ENCODE data around the gene ZNF532.
"Not testable (repeated sequence)": the region's sequence is repeated elsewhere in the genome, so short reads cannot be mapped to it uniquely, and the experiment has no call there.

Gene ZNF532

GRCh38 chr18:58829263-58829662, 35.4 kb upstream of the ZNF532 start:
- Histone ChIP-seq H3K79me2 (ENCODE audit: insufficient read depth, low read length) (no peaks in the 10 kb centered on the region), H3K4me3 (ENCODE audit: low read depth, low read length, poor library complexity, severe bottlenecking) (no peak overlapping the region), H3K4me1 (ENCODE audit: insufficient read depth, low read length, severe bottlenecking) (no peaks in the 10 kb centered on the region), H2AFZ (ENCODE audit: low read length) (no peak overlapping the region), H3K9me2 (ENCODE audit: low read depth, low read length) (no peaks in the 10 kb centered on the region), H3K36me3 (ENCODE audit: insufficient read depth, low read length) (no peaks in the 10 kb centered on the region; the same call in 1 of the 2 replicates), H4K20me1 (ENCODE audit: insufficient read depth, low read length) (no peaks in the 10 kb centered on the region), H3K9me3 (ENCODE audit: low read length) (no peaks in the 10 kb centered on the region), H3K27ac (ENCODE audit: low read depth, low read length, poor library complexity, severe bottlenecking) (no peak overlapping the region), H3K27me3 (ENCODE audit: insufficient read depth, low read length) (no peaks in the 10 kb centered on the region), H3K9ac (ENCODE audit: low read length) (no peak overlapping the region), H3K4me2 (ENCODE audit: low read length) (no peak overlapping the region), H3F3A (ENCODE audit: insufficient read depth, low read length) (no peaks in the 10 kb centered on the region)
- no peak for TF ChIP-seq CTCF (IDR thresholded peaks at IDR 0.05; ENCODE audit: low read length)

- not testable (repeated sequence) for H3K4me1 ChIP-seq (ENCODE audit: insufficient read depth, low read length, severe bottlenecking); H3K4me3 ChIP-seq (ENCODE audit: low read depth, low read length, poor library complexity, severe bottlenecking); H3K27ac ChIP-seq (ENCODE audit: low read depth, low read length, poor library complexity, severe bottlenecking); H3K9me2 ChIP-seq (ENCODE audit: low read depth, low read length); H2AFZ ChIP-seq (ENCODE audit: low read length); H3K36me3 ChIP-seq (ENCODE audit: insufficient read depth, low read length); H4K20me1 ChIP-seq (ENCODE audit: insufficient read depth, low read length); H3F3A ChIP-seq (ENCODE audit: insufficient read depth, low read length); H3K9me3 ChIP-seq (ENCODE audit: low read length); H3K27me3 ChIP-seq (ENCODE audit: insufficient read depth, low read length); H3K79me2 ChIP-seq (ENCODE audit: insufficient read depth, low read length); H3K4me2 ChIP-seq (ENCODE audit: low read length); H3K9ac ChIP-seq (ENCODE audit: low read length)
Measured at GRCh38 chr18:58829886-58830285, 34.8 kb upstream of the ZNF532 start.

- no peak overlapping the region for H3K4me2 ChIP-seq (ENCODE audit: low read length)
- H3K79me2 ChIP-seq (ENCODE audit: insufficient read depth, low read length): no peaks in the 10 kb centered on the region
- H4K20me1 ChIP-seq (ENCODE audit: insufficient read depth, low read length): no peaks in the 10 kb centered on the region
- no peak overlapping the region for H3K27ac ChIP-seq (ENCODE audit: low read depth, low read length, poor library complexity, severe bottlenecking)
- no peaks in the 10 kb centered on the region; the same call in 1 of the 2 replicates for H3K36me3 ChIP-seq (ENCODE audit: insufficient read depth, low read length)
- H2AFZ ChIP-seq (ENCODE audit: low read length): no peak overlapping the region
- no peak overlapping the region for H3K9ac ChIP-seq (ENCODE audit: low read length)
- no peak overlapping the region for H3K4me3 ChIP-seq (ENCODE audit: low read depth, low read length, poor library complexity, severe bottlenecking)
- no peaks in the 10 kb centered on the region for H3F3A ChIP-seq (ENCODE audit: insufficient read depth, low read length)
- no peaks in the 10 kb centered on the region for H3K27me3 ChIP-seq (ENCODE audit: insufficient read depth, low read length)
- H3K4me1 ChIP-seq (ENCODE audit: insufficient read depth, low read length, severe bottlenecking): no peaks in the 10 kb centered on the region
- TF ChIP-seq EZH2 (IDR thresholded peaks at IDR 0.05; ENCODE audit: borderline replicate concordance, low read length): no peak
- TF ChIP-seq CTCF (IDR thresholded peaks at IDR 0.05; ENCODE audit: low read length): no peak
- no peaks in the 10 kb centered on the region for H3K9me2 ChIP-seq (ENCODE audit: low read depth, low read length)
- no peaks in the 10 kb centered on the region for H3K9me3 ChIP-seq (ENCODE audit: low read length)
Measured at GRCh38 chr18:58831606-58832005, 33.1 kb upstream of the ZNF532 start.

- no peak overlapping the region for H3K4me2 ChIP-seq (ENCODE audit: low read length)
Measured at GRCh38 chr18:58838165-58838860, 26.4 kb upstream of the ZNF532 start.

More at GRCh38 chr18:58838165-58838860, 26.4 kb upstream of the ZNF532 start:
- no peak overlapping the region for H3K4me3 ChIP-seq (ENCODE audit: low read depth, low read length, poor library complexity, severe bottlenecking)
- H3K36me3 ChIP-seq (ENCODE audit: insufficient read depth, low read length): no peaks in the 10 kb centered on the region; the same call in 1 of the 2 replicates
- no peaks in the 10 kb centered on the region for H3F3A ChIP-seq (ENCODE audit: insufficient read depth, low read length)
- no peak overlapping the region for H3K27ac ChIP-seq (ENCODE audit: low read depth, low read length, poor library complexity, severe bottlenecking)
- H4K20me1 ChIP-seq (ENCODE audit: insufficient read depth, low read length): no peaks in the 10 kb centered on the region
- no peaks in the 10 kb centered on the region for H3K4me1 ChIP-seq (ENCODE audit: insufficient read depth, low read length, severe bottlenecking)
- no peaks in the 10 kb centered on the region for H3K27me3 ChIP-seq (ENCODE audit: insufficient read depth, low read length)
- no peaks in the 10 kb centered on the region for H3K9me2 ChIP-seq (ENCODE audit: low read depth, low read length)
- TF ChIP-seq EZH2 (IDR thresholded peaks at IDR 0.05; ENCODE audit: borderline replicate concordance, low read length) (no peak), CTCF (IDR thresholded peaks at IDR 0.05; ENCODE audit: low read length) (no peak)
- no peak overlapping the region for H2AFZ ChIP-seq (ENCODE audit: low read length)
- no peaks in the 10 kb centered on the region for H3K9me3 ChIP-seq (ENCODE audit: low read length)
- no peak overlapping the region for H3K9ac ChIP-seq (ENCODE audit: low read length)
- no peaks in the 10 kb centered on the region for H3K79me2 ChIP-seq (ENCODE audit: insufficient read depth, low read length)

All from OCI-LY1 (cell line).